SK-N-MC (cell line): ENCODE data around the gene TFCP2.

Experiments
- EZH2 ChIP-seq: fragments of 200-600 bp; sonication (generic); IDR thresholded peaks from one replicate; pipeline ENCODE4 v1.6.1; 2017; ENCODE audit warnings: antibody characterized with exemption
- FOXP2 ChIP-seq: optimal IDR thresholded peaks from 2 replicates; pipeline ENCODE3; 2011; ENCODE audit warnings: mild to moderate bottlenecking, moderate library complexity; ENCODE audit not compliant: insufficient read depth; ENCODE audit errors: extremely low read length, control extremely low read depth
- POLR2AphosphoS5 ChIP-seq: IDR thresholded peaks from 2 replicates; pipeline ENCODE4 v1.6.1; 2012; ENCODE audit warnings: mild to moderate bottlenecking, low read depth, low read length, borderline replicate concordance

DNA sequence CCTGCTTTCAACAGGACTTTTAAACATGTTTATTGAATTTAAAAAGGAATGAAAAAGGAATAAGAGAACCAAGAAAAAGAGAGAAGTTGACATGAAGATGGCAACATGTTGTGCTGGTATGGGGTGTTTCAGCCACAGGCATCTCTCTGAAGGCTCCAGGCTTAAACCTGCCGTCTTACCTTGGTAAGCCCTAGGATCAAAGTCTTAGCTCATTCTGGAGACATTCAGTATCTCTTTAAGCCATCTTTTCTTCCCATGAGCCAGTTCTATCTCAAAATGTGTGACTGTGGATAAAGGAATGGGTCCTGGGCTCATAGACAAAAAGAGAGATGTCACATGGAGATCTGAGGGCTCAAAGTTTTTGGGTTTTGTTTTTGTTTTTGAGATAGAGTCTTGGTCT is 1.6 kb upstream of the TFCP2 start:
- TF ChIP-seq EZH2 (no peak), POLR2AphosphoS5 (no peak), FOXP2 (no peak)
